Fibroblast of skin of left quadriceps (primary cell): ENCODE data around the gene ATXN7L3.

Experiments used
- DNase-seq, 2 experiments: peaks; one replicate each; pipeline ENCODE4 v3.0.0-alpha.2; 2013; ENCODE audit warnings: low read depth in 2 of 2

The ATXN7L3 gene

DNA sequence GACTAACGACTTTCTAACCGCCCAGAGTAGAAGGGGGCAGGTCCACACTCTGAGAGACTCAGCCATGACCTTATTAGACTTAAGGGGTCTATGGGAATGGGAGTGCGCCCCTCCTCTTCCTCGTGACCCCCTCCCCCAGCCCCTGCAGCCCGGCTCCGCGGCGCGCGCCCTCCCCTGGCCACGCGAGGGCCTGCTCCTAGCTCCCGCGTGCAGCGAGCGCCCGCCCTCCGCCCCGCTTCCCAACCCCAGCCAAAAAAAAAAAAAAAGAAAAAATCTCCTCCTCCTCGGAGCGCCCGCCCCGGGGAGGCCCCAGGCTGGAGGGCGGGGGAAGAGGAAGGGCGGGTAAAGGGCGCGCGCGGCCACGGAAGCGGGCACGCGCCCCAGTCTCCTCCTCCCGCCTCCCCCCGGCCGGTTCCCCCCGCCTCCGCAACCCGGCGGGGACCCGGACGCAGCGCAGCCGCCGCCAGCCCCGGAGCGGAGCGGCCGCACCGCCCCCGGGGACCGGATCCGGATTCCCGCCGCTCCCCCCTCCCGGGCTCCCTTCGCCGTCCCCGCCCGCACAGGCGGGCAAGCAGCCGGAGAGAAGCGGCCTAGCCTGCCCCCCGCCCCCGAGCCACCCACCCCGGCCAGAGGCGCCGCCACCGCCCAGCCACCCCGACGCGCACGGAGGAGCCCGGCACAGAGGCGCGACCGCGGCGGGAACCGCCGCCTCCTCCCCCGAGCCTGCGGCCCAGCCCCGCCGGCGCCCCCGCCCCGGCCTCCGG, 18.8 kb upstream of the ATXN7L3 start:
- DNase-seq, result peak; percentile 88 to 89

DNA sequence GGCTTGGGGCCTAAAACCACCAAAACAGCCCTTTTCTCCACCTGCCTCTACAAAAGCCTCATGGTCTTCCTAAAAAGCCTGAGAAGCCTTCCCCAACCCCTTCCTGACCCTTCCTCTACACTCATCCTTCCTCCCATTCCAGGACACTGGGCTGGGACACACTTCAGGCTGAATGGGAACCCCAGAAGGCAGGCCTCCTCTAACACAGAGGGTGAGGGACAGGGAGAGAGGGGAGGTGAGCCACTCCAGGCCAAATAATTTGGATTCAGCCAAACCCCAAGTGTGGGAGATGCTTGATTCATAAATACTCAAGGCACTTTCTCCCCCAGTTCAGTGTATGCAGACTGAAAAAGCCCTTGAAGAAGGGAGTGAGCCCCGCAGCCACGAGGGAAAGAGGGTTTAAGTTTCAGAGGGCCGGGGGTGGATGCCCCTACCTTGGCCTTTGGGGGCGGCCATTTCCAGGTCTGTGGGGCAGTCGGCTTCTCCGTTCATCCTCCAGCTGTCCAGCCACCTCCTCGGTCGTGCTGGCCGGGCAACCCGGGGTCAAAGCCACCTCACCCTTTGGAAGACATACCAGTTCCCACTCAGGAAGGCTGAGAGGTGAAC, 18.2 kb upstream of the ATXN7L3 start:
- DNase-seq, result no peak

DNA sequence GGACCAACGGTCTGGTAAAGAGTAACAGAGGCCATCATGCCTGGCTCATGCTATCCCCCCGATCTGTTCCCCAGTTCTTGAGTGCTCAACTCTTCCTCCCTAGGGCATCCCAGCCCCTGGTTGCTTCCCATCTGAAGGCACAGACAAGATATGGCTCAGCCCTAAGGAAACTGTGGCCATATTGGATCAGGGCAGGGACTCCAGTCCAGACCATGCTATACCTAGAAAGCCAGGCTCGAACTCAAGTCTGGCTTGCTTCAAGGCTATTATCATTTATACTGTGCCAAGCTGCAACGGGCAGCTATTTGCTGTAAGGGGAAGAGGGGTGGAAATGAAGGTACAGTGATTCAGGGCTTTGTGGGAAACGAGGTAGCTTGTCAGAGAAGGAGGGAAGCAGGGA, 17.0 kb upstream of the ATXN7L3 start:
- DNase-seq, result no peak

DNA sequence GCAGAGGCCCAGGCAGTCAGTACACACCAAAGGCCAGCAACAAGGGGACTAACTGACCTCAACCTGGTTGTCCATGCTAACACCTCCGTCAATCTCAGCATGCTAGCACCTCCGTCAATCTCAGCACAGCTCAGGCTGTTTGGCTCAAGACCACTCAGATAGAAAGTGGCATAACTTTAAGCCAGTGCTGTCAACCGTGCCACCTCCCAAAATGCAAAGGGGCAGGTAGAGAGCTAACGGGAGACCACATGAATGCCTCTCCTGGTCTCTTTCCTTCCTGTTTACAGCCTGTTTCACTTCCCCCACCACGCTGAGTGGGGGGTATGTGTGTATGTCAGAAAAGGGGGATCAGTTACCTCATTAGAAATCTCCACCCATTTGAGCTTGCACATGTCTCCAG, 16.5 kb upstream of the ATXN7L3 start:
- no peak for DNase-seq

DNA sequence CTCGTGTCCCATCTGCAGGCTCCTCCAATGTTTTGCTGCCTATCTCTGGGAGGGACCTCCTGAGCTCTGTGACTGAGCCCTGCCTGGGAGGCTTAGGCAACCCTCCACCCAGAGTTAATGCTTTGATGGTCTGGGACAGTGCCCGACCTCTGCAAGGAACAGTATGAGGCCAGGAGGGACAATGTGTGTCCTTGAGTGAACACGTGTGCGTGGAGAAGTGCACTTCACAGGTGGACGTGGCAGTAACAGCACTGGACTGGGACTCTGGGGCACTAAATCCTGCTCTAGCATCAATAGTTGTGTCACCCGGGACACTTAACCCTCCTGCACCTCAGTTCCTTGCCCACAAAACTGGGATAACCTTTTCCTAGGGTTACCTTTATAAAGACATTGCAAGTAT, 15.2 kb upstream of the ATXN7L3 start:
- DNase-seq, result no peak

DNA sequence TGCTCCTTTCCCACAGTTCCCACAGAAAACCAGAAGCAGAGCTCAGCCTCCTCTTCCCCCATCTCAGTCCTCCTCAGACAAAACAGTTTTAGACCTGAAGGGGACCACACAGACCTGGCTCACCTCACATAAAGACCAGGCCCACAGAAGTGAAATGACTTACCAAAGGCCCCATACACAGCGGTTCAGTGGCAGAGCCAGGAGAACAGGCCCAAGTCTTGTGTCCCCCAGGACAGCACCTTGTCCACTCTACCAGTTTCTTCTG, 14.5 kb upstream of the ATXN7L3 start:
- DNase-seq, result no peak

DNA sequence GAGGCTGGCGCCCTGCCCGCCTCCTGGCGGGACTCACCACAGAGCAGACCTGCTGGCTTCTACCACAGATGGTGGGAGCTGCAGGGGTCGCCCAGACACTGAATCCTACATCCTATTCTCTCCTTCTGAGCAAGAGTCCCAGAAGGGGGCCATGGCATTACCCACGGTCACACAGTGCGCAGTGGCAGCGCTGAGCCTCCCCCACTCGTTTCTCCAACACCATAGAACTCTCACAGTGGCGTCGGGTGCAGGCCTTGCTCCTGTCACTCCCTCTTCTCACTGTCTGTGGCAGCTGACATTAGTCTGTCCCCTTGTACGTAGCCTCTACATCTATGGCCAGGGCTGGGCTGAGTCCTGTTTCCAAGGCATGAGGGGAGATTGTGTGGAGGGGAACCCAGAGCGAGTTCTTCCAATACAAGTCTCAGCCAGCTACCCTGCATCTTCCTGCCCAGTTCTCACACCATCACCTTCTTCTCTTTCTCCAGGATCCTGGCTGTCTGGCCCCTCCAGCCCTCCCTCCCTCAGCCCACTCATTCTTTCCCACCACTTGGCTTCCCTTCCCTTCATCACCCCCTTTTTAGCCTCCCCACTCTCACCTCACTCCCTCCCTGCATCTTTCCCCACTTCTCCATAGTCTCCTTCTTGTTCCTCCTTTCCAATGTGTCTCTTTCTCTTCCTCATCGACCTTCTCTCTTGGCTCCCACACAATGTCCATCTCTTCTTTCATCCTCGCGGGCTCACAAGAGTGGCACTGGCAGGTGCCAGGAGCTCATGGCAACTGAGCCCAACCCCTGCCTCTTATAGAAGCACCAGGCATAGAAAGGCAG, 13.9 kb upstream of the ATXN7L3 start:
- DNase-seq, result no peak

DNA sequence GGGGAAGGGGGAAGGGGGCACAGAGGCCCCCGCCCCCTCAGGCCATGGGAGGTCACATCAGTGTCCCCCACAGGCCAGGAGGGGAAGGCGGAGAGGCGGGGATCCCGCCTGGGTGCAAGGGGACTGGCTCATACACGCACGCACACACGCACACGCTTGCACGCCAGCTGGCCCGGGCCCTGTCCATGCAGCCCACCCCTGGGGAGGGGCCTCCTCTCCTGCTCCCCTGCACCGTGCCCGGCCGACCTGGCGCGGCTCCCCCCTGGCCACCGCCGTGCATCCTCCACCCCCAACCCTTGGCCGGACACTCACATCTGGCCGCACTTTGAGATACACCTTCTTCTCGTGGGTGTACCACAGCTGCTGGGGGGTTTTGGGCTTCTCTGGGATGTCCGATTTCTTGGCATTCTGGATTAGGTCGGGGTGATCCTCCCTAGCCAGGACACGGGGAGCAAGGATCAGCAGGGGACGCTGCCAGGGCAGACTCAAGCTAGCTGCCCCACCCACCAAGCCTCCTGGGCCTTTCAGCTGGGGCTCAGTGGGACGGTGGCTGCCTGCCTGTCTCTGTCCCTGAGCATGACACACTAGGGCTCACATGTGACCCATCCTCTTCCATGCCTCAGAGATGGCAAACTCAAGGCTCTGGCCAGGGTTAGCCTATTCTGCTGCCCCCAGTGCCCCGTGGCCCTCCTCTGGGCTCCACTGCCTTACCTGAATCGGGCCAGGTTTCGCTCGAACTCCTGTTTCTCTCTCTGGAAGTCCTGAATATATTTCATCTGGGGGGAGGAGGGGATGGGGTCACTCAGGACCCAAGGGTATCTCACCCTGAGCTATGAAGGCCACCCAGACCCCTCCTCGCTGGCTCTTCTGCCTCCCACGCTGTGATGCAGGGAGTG, 13.1 kb upstream of the ATXN7L3 start:
- no peak for DNase-seq

DNA sequence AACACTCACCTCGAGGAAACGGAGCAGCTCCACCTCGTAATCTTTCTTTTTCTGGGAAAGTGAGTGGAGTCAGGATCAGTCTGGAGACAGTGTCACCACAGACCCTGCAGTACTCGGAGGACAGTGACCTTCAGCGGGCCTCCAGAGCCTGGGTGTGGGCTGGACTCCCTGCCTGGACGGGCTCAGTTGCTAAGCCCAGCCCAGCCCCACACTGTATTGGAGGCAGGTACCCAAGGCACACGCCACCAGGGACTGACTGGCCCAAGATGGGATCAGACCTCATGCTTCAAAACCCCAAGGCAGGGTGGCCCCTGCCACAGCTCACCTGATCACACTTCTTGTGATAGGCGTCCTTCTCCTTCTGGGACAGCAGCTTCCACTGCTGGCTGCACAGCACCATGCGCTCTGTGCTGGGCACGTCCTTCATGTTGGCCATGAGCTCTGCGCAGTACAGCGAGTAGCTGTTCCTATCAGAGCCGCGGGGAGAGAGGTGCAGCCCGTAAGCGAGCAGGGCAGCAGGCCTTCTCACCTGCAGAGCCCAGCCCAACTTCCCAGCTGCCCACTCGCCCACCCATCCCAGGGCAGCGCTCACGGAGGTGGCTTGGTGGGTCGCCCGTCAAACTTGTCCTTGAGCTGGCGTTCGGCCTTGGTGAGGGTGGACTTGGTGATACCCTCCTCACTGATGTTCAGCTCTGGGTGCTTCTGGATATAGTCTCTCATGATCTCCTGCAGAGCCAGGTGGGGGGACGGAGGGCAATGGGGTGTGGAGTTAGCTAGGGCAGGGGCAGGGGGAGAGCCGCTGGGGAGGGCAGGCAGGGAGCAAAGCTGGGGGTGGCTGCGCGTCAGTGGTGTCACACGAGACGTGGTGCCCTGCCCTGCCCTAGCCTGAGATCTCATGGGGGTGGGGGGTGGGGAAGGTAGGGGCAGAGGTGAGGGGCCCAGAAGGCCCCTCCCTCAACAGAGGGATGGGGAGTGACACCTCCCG, 11.9 kb upstream of the ATXN7L3 start:
- DNase-seq, result no peak

DNA sequence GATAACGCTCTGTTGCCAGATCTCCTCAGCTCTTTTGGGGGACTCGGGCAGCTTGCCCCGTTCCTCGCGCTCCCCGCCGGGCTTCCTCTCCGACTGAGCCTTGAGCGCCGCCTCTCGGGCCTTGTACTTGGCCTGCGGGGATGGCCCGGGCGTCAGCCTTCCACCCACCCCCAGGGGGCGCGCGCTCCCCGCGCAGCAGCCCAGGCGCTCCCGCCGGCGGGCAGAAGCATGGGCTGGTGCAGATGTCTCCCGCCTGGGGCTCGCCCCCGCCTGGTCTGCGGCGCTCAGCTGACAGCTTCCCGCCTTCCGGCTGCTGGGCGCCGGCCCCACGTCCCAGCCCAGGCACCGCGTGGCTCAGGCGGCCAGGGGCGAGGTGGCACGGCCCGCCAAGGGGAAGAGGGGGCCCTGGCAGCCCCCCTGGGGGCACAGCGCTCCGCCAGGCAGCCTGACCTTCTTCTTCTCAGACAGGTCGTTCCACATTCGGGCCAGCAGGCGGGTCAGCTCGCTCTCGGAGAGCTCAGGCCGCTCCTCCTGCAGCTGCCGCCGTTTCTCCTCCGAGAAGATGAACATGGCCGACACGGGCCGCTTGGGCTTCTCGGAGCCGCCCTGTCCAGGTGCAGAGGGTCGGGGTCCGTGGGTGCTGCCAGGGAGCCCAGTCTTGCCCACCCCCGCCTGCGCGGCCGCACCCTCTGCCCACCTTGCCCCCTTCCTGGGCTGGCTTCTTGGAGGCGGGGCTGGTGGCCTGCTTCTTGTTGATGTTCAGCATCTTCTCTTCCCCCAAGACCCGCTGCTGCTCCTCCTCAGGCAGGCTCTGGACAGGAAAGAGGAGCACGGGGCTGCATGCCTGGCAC, 10.9 kb upstream of the ATXN7L3 start:
- peak; percentile 62 to 69 for DNase-seq

DNA sequence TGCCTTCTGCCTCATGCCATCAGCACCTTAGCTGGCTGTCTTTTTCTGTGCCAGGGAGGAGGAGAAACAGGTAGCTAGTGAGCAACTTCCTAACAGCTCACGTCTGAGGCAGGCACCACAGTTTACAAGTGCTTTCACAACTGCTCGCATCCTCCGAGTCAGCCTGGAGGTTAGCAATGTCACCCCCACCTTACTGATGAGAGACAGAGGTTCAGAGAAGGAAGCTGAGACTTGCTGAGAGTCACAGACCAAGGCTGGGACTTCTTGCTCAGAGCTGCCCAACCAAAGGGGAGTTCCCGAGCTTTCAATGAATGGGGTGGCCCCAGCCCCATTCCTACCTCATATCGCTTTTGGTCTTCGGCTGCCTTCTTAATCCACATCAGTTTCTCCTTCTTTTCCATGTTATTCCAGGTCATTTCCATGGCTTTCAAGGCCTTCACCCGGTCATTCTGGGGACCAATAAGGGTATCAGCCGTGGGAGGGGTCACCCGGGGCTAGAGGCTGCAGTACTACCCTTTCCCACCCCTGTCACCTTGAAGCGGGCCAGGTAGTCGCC, 10.2 kb upstream of the ATXN7L3 start:
- no peak for DNase-seq

- no peak for DNase-seq
These were observed 8.1 kb upstream of the ATXN7L3 start for GRCh38 chr17:44207743-44208142.

DNA sequence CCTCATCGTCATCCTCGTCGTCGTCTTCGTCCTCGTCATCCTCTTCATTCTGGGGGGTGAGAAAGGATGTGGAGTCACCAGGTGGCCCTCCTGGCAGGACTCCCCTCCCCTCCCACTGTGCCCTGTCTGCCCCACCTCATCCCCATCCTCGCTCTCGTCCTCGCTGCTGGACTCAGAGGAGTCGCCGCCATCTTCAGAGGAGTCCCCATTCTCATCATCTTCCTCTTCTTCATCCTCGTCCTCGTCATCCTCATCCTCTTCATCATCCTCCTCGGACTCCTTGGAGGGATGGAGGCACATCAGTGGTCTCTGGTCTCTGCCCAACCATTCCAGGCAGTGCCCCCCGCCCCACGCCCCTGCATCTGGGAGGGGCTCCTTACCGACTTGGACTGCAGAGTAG, 7.6 kb upstream of the ATXN7L3 start:
- no peak for DNase-seq

DNA sequence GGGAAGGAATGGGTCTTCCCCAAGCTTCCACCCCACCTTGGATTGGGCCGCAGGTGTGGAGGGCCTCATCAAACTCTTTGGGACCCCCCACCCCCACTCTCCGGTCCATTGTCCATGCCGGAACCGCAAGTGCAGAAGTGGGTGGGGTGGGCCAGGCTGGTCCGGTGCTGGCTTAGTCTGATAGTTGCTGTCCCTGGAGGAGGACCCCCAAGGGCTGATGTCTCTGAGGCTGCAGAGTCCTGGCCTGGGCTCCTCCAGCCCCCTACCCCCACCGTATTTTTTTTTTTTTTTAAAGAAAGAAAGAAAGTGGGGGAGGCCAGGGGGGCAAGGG, 7.1 kb upstream of the ATXN7L3 start:
- DNase-seq, result no peak

DNA sequence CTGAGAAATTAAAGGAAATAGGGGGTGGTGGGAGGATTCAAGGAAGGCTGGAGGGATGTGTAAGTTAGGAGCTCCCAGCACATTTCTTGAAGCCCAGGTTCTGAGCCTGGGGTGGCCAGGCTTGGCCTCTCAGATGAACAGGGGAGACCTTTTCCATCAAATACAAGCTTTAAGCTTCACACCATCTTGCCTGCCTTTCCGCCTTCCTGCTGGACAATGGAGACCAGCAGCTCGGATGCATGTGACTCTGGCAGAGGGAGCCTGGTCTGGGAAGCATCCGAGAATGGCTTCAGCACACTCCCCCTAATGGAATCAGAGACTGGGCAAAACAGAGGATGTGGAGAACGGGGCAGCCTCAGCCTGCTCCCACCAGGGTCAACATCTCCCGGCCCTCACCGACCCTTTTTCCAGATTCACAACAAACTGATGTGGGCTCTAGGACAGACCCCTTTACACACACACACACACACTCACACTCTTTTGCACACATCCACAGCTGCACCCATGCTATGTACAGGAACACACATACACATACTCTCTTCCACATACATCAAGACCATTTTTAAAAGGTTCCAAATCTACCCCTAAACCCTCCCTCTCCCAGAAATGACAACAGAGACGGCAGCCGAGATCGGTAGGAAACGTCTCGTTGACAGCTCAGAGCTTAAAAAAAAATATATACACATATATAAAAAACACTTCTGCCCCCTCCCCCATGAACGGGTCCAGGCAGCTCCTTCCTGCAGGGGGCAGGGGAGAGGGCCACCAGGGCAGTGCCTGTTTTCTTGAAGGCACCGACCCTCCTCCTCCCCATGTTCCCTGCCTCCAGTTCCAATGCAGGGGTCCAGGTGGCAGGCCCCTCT, 6.5 kb upstream of the ATXN7L3 start:
- DNase-seq, result no peak

DNA sequence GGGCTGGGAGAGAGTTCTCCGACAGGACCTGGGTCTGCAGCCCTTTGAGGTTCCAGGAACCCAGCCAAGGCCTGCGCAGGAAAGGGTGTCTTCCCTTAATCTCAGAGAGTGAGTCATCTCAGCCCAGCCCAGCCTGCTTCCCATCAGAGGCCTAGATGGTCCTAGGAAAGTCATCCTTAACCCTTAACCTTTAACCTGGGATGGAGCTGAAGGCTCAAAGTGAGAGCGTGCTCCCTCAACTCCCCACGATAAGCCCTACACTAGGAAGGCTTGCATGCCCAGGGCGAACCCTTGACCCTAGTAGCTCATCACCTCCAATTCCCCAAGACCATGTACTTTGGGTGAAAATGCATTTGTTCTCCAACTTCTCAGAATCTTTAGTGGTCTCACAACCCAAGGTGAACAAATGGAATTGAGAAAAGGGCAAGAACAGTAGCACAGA, 4.8 kb upstream of the ATXN7L3 start:
- DNase-seq, result no peak

GRCh38 chr17:44203731-44204440, 4.2 kb upstream of the ATXN7L3 start:
- no peak for DNase-seq

- no peak for DNase-seq
These were observed 3.1 kb upstream of the ATXN7L3 start for GRCh38 chr17:44202756-44203155.
